ENCODE results near the gene CEP63.
"Not testable (repeated sequence)": the region's sequence is repeated elsewhere in the genome, so short reads cannot be mapped to it uniquely, and the experiment has no call there.

CEP63 gene

GRCh38 chr3:134522541-134522940, 36.7 kb downstream of the CEP63 start:
- DNase-seq: no peak

- DNase-seq: no peak
Measured at GRCh38 chr3:134525293-134525692, 39.4 kb downstream of the CEP63 start.

GRCh38 chr3:134526319-134526718, 40.5 kb downstream of the CEP63 start:
- DNase-seq: no peak

- no peak for DNase-seq
Measured at GRCh38 chr3:134527037-134527436, 41.2 kb downstream of the CEP63 start.

GRCh38 chr3:134527538-134528186, 41.8 kb downstream of the CEP63 start:
- DNase-seq: no peak

GRCh38 chr3:134533493-134533892, 47.6 kb downstream of the CEP63 start:
- no peak for DNase-seq

GRCh38 chr3:134535186-134535970, 49.5 kb downstream of the CEP63 start:
- DNase-seq: no peak

GRCh38 chr3:134536781-134537180, 50.9 kb downstream of the CEP63 start:
- DNase-seq: no peak

GRCh38 chr3:134542287-134542958, 56.6 kb downstream of the CEP63 start:
- no peak for DNase-seq

- DNase-seq: no peak
Measured at GRCh38 chr3:134543113-134543512, 57.3 kb downstream of the CEP63 start.

GRCh38 chr3:134544316-134544715, 58.5 kb downstream of the CEP63 start:
- DNase-seq: no peak

- DNase-seq: not testable (repeated sequence)
Measured at GRCh38 chr3:134544783-134545182, 58.9 kb downstream of the CEP63 start.

- DNase-seq: no peak
Measured at GRCh38 chr3:134545818-134546217, 60.0 kb downstream of the CEP63 start.

- DNase-seq: no peak
Measured at GRCh38 chr3:134552784-134553183, 66.9 kb downstream of the CEP63 start.

- DNase-seq: no peak
Measured at GRCh38 chr3:134559591-134559990, 73.7 kb downstream of the CEP63 start.

- no peak for DNase-seq
Measured at GRCh38 chr3:134562055-134562454, 76.2 kb downstream of the CEP63 start.

GRCh38 chr3:134563601-134564000, 77.7 kb downstream of the CEP63 start:
- DNase-seq: no peak

GRCh38 chr3:134564991-134565390, 79.1 kb downstream of the CEP63 start:
- no peak for DNase-seq

- no peak for DNase-seq
Measured at GRCh38 chr3:134567605-134568004, 81.7 kb downstream of the CEP63 start.

GRCh38 chr3:134568790-134569189, 82.9 kb downstream of the CEP63 start:
- no peak for DNase-seq

- DNase-seq: not testable (repeated sequence)
Measured at GRCh38 chr3:134569899-134570298, 84.0 kb downstream of the CEP63 start.

GRCh38 chr3:134576426-134576825, 90.6 kb downstream of the CEP63 start:
- DNase-seq: no peak

GRCh38 chr3:134576831-134577230, 91.0 kb downstream of the CEP63 start:
- DNase-seq: no peak

GRCh38 chr3:134579141-134579665, 93.3 kb downstream of the CEP63 start:
- no peak for DNase-seq
